ENCODE results near the gene GTF3C6. TPM values are rescaled to one million over a fixed set of nuclear protein-coding genes. Genes with fewer than 3 reads are reported as not detected.
A peak's percentile ranks its signal among the peaks of the same experiment; 100 is the strongest.

GTF3C6 gene
- total and polyA plus RNA-seq, 2 of the 13 experiments (the other 11 are each of a cell fraction or from before 2014, with no cell fraction given), result 21.6 to 160 TPM

DNA sequence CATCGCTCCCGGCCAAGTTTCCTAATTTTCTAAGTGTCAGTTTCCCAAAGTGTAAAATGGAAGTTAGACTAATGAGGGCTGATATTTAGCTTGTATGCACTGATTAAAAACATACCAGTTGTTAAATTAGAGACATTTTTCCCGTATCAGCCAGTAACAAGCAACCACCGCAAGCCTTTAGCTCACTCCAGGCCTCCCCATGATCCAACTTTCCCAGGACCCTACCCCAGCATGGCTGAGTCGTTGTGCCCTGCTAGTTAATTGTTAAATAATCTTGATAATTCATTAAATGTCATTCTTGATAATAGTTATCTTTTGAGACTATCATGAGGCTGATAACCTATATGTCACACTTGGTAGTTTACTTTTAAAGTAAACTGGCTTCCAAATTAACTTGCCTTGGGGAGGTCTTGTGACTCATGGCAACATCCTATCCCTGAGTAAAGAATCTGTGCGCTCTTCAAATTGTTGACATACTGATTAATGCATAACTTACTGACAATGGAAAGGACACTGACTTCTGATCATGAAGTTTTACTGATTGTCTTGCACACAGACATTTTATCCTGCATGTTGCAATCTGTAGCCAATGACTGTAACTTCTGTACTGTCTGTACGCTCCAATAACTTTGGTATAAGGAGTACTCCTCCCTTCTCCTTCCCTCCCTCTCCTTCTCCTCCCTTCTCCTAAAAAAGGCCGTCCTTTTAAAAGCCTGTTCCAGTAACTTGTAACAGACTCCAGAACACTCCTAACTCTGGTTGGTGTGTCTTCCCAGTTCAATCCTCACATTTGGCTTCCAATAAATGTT, 6.3 kb upstream of the GTF3C6 start (continued):
- TF ChIP-seq, protein P1, sequence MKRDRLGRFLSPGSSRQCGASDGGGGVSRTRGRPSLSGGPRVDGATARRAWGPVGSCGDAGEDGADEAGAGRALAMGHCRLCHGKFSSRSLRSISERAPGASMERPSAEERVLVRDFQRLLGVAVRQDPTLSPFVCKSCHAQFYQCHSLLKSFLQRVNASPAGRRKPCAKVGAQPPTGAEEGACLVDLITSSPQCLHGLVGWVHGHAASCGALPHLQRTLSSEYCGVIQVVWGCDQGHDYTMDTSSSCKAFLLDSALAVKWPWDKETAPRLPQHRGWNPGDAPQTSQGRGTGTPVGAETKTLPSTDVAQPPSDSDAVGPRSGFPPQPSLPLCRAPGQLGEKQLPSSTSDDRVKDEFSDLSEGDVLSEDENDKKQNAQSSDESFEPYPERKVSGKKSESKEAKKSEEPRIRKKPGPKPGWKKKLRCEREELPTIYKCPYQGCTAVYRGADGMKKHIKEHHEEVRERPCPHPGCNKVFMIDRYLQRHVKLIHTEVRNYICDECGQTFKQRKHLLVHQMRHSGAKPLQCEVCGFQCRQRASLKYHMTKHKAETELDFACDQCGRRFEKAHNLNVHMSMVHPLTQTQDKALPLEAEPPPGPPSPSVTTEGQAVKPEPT (CRISPR knock-in tag; IDR thresholded peaks at IDR 0.05; ENCODE audit: low read depth), result no peak
- TF ChIP-seq POLR2G (IDR thresholded peaks at IDR 0.05; ENCODE audit: low read depth, low read length), result 0 out of 2 replicates have a peak, but pooled peaks have one; percentile 26
- no peak for TF ChIP-seq ZMAT3 (CRISPR knock-in tag; conservative IDR thresholded peaks at IDR 0.05)
- TF ChIP-seq SRF (IDR thresholded peaks at IDR 0.05; ENCODE audit: low read depth, low read length), result no peak
- no peak for TF ChIP-seq ZNF564 (CRISPR knock-in tag; IDR thresholded peaks at IDR 0.05)
- TF ChIP-seq KDM5B (CRISPR knock-in tag; IDR thresholded peaks at IDR 0.05; ENCODE audit: borderline replicate concordance), result no peak
- TF ChIP-seq SOX6 (IDR thresholded peaks at IDR 0.05), result no peak
- TF ChIP-seq SOX6 (CRISPR knock-in tag; IDR thresholded peaks at IDR 0.05), result peak; percentile 100
- 0 out of 2 replicates have a peak, but pooled peaks have one; percentile 55 for TF ChIP-seq NFATC3 (CRISPR knock-in tag; IDR thresholded peaks at IDR 0.05)
- peak; percentile 73 for TF ChIP-seq MED1 (CRISPR knock-in tag; IDR thresholded peaks at IDR 0.05)
- no peak for TF ChIP-seq ZFAT (CRISPR knock-in tag; conservative IDR thresholded peaks at IDR 0.05)
- TF ChIP-seq TBX3 (IDR thresholded peaks at IDR 0.05; ENCODE audit: borderline replicate concordance), result peak; percentile 10; the same call in 1 of the 2 replicates
- TF ChIP-seq RFX5 (IDR thresholded peaks at IDR 0.05; ENCODE audit: low read depth, low read length), result no peak
- TF ChIP-seq, protein P2, sequence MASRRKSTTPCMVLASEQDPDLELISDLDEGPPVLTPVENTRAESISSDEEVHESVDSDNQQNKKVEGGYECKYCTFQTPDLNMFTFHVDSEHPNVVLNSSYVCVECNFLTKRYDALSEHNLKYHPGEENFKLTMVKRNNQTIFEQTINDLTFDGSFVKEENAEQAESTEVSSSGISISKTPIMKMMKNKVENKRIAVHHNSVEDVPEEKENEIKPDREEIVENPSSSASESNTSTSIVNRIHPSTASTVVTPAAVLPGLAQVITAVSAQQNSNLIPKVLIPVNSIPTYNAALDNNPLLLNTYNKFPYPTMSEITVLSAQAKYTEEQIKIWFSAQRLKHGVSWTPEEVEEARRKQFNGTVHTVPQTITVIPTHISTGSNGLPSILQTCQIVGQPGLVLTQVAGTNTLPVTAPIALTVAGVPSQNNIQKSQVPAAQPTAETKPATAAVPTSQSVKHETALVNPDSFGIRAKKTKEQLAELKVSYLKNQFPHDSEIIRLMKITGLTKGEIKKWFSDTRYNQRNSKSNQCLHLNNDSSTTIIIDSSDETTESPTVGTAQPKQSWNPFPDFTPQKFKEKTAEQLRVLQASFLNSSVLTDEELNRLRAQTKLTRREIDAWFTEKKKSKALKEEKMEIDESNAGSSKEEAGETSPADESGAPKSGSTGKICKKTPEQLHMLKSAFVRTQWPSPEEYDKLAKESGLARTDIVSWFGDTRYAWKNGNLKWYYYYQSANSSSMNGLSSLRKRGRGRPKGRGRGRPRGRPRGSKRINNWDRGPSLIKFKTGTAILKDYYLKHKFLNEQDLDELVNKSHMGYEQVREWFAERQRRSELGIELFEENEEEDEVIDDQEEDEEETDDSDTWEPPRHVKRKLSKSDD (CRISPR knock-in tag; IDR thresholded peaks at IDR 0.05; ENCODE audit: low read depth), result peak; percentile 57; the same call in 1 of the 2 replicates
- no peak for TF ChIP-seq FOXA1 (IDR thresholded peaks at IDR 0.05)
- peak; percentile 57 for TF ChIP-seq FOXA1 (CRISPR knock-in tag; IDR thresholded peaks at IDR 0.05)
- peak; percentile 37; the same call in 1 of the 2 replicates for TF ChIP-seq HNF4A (CRISPR knock-in tag; IDR thresholded peaks at IDR 0.05)
- TF ChIP-seq, protein P3, sequence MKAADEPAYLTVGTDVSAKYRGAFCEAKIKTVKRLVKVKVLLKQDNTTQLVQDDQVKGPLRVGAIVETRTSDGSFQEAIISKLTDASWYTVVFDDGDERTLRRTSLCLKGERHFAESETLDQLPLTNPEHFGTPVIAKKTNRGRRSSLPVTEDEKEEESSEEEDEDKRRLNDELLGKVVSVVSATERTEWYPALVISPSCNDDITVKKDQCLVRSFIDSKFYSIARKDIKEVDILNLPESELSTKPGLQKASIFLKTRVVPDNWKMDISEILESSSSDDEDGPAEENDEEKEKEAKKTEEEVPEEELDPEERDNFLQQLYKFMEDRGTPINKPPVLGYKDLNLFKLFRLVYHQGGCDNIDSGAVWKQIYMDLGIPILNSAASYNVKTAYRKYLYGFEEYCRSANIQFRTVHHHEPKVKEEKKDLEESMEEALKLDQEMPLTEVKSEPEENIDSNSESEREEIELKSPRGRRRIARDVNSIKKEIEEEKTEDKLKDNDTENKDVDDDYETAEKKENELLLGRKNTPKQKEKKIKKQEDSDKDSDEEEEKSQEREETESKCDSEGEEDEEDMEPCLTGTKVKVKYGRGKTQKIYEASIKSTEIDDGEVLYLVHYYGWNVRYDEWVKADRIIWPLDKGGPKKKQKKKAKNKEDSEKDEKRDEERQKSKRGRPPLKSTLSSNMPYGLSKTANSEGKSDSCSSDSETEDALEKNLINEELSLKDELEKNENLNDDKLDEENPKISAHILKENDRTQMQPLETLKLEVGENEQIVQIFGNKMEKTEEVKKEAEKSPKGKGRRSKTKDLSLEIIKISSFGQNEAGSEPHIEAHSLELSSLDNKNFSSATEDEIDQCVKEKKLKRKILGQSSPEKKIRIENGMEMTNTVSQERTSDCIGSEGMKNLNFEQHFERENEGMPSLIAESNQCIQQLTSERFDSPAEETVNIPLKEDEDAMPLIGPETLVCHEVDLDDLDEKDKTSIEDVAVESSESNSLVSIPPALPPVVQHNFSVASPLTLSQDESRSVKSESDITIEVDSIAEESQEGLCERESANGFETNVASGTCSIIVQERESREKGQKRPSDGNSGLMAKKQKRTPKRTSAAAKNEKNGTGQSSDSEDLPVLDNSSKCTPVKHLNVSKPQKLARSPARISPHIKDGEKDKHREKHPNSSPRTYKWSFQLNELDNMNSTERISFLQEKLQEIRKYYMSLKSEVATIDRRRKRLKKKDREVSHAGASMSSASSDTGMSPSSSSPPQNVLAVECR (CRISPR knock-in tag; IDR thresholded peaks at IDR 0.05; ENCODE audit: borderline replicate concordance), result peak; percentile 38; the same call in 1 of the 2 replicates
- TF ChIP-seq, protein P4, sequence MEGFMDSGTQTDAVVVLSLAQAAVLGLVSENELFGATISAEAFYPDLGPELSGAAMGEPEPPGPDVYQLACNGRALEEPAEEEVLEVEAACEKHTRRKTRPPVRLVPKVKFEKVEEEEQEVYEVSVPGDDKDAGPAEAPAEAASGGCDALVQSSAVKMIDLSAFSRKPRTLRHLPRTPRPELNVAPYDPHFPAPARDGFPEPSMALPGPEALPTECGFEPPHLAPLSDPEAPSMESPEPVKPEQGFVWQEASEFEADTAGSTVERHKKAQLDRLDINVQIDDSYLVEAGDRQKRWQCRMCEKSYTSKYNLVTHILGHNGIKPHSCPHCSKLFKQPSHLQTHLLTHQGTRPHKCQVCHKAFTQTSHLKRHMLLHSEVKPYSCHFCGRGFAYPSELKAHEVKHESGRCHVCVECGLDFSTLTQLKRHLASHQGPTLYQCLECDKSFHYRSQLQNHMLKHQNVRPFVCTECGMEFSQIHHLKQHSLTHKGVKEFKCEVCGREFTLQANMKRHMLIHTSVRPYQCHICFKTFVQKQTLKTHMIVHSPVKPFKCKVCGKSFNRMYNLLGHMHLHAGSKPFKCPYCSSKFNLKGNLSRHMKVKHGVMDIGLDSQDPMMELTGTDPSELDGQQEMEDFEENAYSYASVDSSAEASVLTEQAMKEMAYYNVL (CRISPR knock-in tag; IDR thresholded peaks at IDR 0.05; ENCODE audit: borderline replicate concordance), result peak; percentile 79
